IMR-90 (cell line): ENCODE results near the gene GLP2R. TPM values are rescaled to one million over a fixed set of nuclear protein-coding genes. Genes with fewer than 3 reads are reported as not detected.

Source experiments
- ATAC-seq: fragments of 200-7000 bp; cut with Tn5 transposase; 2 replicates; pipeline ENCODE4 v1.9.1; 2020; ENCODE audit warnings: low read depth, mild to moderate bottlenecking, moderate library complexity
- BruUV-seq: library from RNA; stranded (reverse); fragments of 400-500 nt; replicated peaks from 2 replicates; lab custom pipeline; 2021; lab: Mats Ljungman, UMichigan
- CTCF ChIA-PET: fragments of 300-600 bp; formaldehyde crosslinking; extraction: SDS; loops from one replicate; lab custom pipeline; 2021; ENCODE audit warnings: antibody characterized with exemption; lab: Yijun Ruan, JAX
- POLR2A ChIA-PET: fragments of 300-600 bp; sonication (Branson Sonifier 250); formaldehyde crosslinking; loops from one replicate; lab custom pipeline; 2022; ENCODE audit warnings: antibody characterized with exemption; ENCODE audit not compliant: unreplicated experiment; lab: Charles Lee
- DNase-seq: peaks from one replicate; pipeline ENCODE4 v3.0.0; 2013
- H2AFZ ChIP-seq: replicated peaks from 2 replicates; pipeline ENCODE3; 2013; ENCODE audit warnings: low read length, mild to moderate bottlenecking; ENCODE audit not compliant: poor library complexity
- H2AK5ac ChIP-seq: 2 replicates; pipeline ENCODE4 v1.6.1; 2013; ENCODE audit warnings: low read depth, low read length, inconsistent platforms
- H2AK9ac ChIP-seq: replicated peaks from 2 replicates; pipeline ENCODE3; 2013; ENCODE audit warnings: mild to moderate bottlenecking, low read depth, low read length, moderate library complexity; ENCODE audit not compliant: poor library complexity
- H2BK120ac ChIP-seq: 2 replicates; pipeline ENCODE4 v1.6.1; 2013; ENCODE audit warnings: low read depth, low read length, inconsistent platforms
- H2BK15ac ChIP-seq: 3 replicates; pipeline ENCODE4 v1.6.1; 2013; ENCODE audit warnings: low read depth, low read length, inconsistent platforms
- H2BK20ac ChIP-seq: 2 replicates; pipeline ENCODE4 v1.6.1; 2013; ENCODE audit warnings: low read depth, mild to moderate bottlenecking, inconsistent platforms, low read length, moderate library complexity
- H2BK5ac ChIP-seq: 2 replicates; pipeline ENCODE4 v1.6.1; 2013; ENCODE audit warnings: mild to moderate bottlenecking, low read depth, low read length, inconsistent platforms; ENCODE audit not compliant: poor library complexity, severe bottlenecking
- H3K14ac ChIP-seq: replicated peaks from 2 replicates; pipeline ENCODE4 v1.6.1; 2013; ENCODE audit warnings: low read depth, low read length, inconsistent platforms
- H3K18ac ChIP-seq: 2 replicates; pipeline ENCODE4 v1.6.1; 2013; ENCODE audit warnings: low read depth, low read length, control low read depth
- H3K23ac ChIP-seq: 2 replicates; pipeline ENCODE4 v1.6.1; 2013; ENCODE audit warnings: low read depth, low read length, inconsistent platforms
- H3K27ac ChIP-seq: 2 replicates; pipeline ENCODE4 v1.5.1; 2013; ENCODE audit warnings: mild to moderate bottlenecking, control low read depth, low read length; ENCODE audit not compliant: insufficient read depth
- H3K27me3 ChIP-seq: 2 replicates; pipeline ENCODE4 v1.6.1; 2013; ENCODE audit warnings: low read length; ENCODE audit not compliant: control insufficient read depth, insufficient read depth
- H3K36me3 ChIP-seq: 2 replicates; pipeline ENCODE4 v1.6.1; 2013; ENCODE audit warnings: low read length, mixed read lengths; ENCODE audit not compliant: control insufficient read depth, insufficient read depth
- H3K4ac ChIP-seq: 2 replicates; pipeline ENCODE4 v1.6.1; 2013; ENCODE audit warnings: low read depth, low read length, inconsistent platforms
- H3K4me1 ChIP-seq: 2 replicates; pipeline ENCODE4 v1.6.1; 2013; ENCODE audit warnings: low read length, mixed read lengths; ENCODE audit not compliant: control insufficient read depth, insufficient read depth
- H3K4me2 ChIP-seq: 2 replicates; pipeline ENCODE4 v1.6.1; 2013; ENCODE audit warnings: low read depth, mild to moderate bottlenecking, control low read depth, low read length, moderate library complexity
- H3K4me3 ChIP-seq: 2 replicates; pipeline ENCODE4 v1.5.1; 2013; ENCODE audit warnings: low read depth, mild to moderate bottlenecking, control low read depth, low read length, moderate library complexity; ENCODE audit not compliant: insufficient read depth
- H3K56ac ChIP-seq: 2 replicates; pipeline ENCODE4 v1.6.1; 2013; ENCODE audit warnings: low read length, inconsistent platforms; ENCODE audit not compliant: insufficient read depth; ENCODE audit errors: extremely low read depth
- H3K79me1 ChIP-seq, 2 experiments: 2 replicates each; pipeline ENCODE4 v1.6.1; 2013; ENCODE audit warnings: low read length in 2 of 2, inconsistent platforms in 1 of 2, low read depth in 1 of 2
- H3K9ac ChIP-seq: 2 replicates; pipeline ENCODE4 v1.6.1; 2013; ENCODE audit warnings: low read depth, low read length, control low read depth
- H3K9me1 ChIP-seq: 2 replicates; pipeline ENCODE4 v1.6.1; 2013; ENCODE audit warnings: low read length, inconsistent platforms; ENCODE audit not compliant: insufficient read depth
- H3K9me3 ChIP-seq: 2 replicates; pipeline ENCODE4 v1.6.1; 2013; ENCODE audit warnings: low read length; ENCODE audit not compliant: control insufficient read depth, insufficient read depth
- H4K20me1 ChIP-seq: 2 replicates; pipeline ENCODE4 v1.6.1; 2013; ENCODE audit warnings: low read length, inconsistent platforms; ENCODE audit not compliant: insufficient read depth
- H4K5ac ChIP-seq: 2 replicates; pipeline ENCODE4 v1.6.1; 2013; ENCODE audit warnings: mild to moderate bottlenecking, low read depth, low read length, control low read depth
- H4K8ac ChIP-seq, 2 experiments: 2 replicates each; pipeline ENCODE4 v1.6.1; 2013; ENCODE audit warnings: low read depth in 2 of 2, low read length in 2 of 2, control low read depth in 1 of 2, inconsistent platforms in 1 of 2
- H4K91ac ChIP-seq: 2 replicates; pipeline ENCODE4 v1.6.1; 2013; ENCODE audit warnings: low read depth, low read length, inconsistent platforms; ENCODE audit not compliant: insufficient read depth
- MXI1 ChIP-seq: IDR thresholded peaks from 2 replicates; pipeline ENCODE4 v1.6.1; 2012; ENCODE audit warnings: low read depth, mild to moderate bottlenecking, low read length, moderate library complexity, borderline replicate concordance
- POLR2A ChIP-seq: IDR thresholded peaks from 2 replicates; pipeline ENCODE4 v1.6.1; 2012; ENCODE audit warnings: mild to moderate bottlenecking, low read depth, low read length
- WGBS, 2 experiments: methylation state at CpG; one replicate each; pipeline versions ENCODE4 v1.1.5 to v1.1.7; 2013; ENCODE audit warnings: missing lambda C conversion rate in 2 of 2; ENCODE audit not compliant: insufficient read length in 1 of 2; ENCODE audit errors: extremely low coverage in 2 of 2; 5-methylcytosine and 5-hydroxymethylcytosine counted together
- dilution Hi-C: fragments of 300-500 bp; cut with HindIII; formaldehyde crosslinking; loops from one replicate; pipeline ENCODE4 v1.14.3; 2018; ENCODE audit warnings: low sequenced_read_pairs; ENCODE audit not compliant: unreplicated experiment
- in situ Hi-C: fragments of 300-500 bp; cut with MboI; formaldehyde crosslinking; loops from 3 replicates; pipeline ENCODE4 v1.14.3; 2019; ENCODE audit warnings: low sequenced_read_pairs, inconsistent platforms, mixed read lengths
- intact Hi-C: fragments of 100-400 bp; cut with micrococcal nuclease; formaldehyde crosslinking; loops from 2 replicates; pipeline ENCODE4 v1.10.0; 2022
- polyA plus RNA-seq, 3 experiments: library from polyadenylated mRNA; depleted of rRNA; stranded (reverse); fragments of >200 nt; gene quantifications; 2 replicates each; pipeline ENCODE4 v1.2.3, GENCODE V29; 2012; ENCODE audit warnings: low replicate concordance in 1 of 3
- total RNA-seq: library from RNA; depleted of rRNA; stranded (reverse); fragments of >200 nt; gene quantifications from 2 replicates; pipeline ENCODE4 v1.2.3, GENCODE V29; 2012
- TF ChIP-seq, protein P1 (sequence below): fragments of 150-350 bp; IDR thresholded peaks from 2 replicates; pipeline ENCODE4 v1.6.1; 2016; ENCODE audit warnings: low read depth, mild to moderate bottlenecking, low read length, moderate library complexity, borderline replicate concordance

GLP2R gene
- total and polyA plus RNA-seq, 2 of the 4 experiments (the other 2 are of a cell fraction): 0.07 TPM; not detected in 1

DNA sequence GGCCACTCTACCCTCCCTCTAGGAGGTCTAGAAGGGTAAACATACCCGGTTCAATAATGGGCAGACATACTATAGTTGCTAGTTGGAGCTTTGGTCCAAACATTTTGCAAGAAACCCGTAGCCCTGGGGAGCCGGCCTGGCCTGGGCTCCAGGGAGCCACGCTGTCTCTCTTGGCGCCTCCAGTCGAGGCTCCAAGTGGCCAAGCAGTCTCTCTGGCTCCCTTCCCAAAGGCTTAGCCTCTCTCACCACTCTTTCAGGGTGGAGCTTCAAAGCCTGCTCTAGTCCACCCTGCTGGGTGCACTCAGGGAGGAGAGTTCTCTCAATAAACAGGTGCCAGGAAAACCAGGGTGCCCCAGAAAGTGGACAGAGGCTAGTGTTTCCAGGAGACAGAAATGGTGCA is 47.1 kb downstream of the GLP2R start:
- CTCF ChIA-PET: interaction anchor here (0.6 kb wide), 1 partner anchor 1940 kb away, joined by 3 read pairs; no protein-coding TSS in a partner anchor
- WGBS, 2 experiments: 40% methylated on average over 5 of the region's 6 CpGs; no CpG with 5 or more reads in 1 of the 2 experiments
- dilution Hi-C loops: no loop called here

More for the DNA sequence above, 47.1 kb downstream of the GLP2R start:
- no peak overlapping the region for H4K5ac ChIP-seq
- in situ Hi-C loops: no loop called here
- no peak overlapping the region for H2AK9ac ChIP-seq
- H3K9me1 ChIP-seq: no peaks in the 10 kb centered on the region
- POLR2A ChIA-PET: no interaction called here
- intact Hi-C loops: no loop called here
- BruUV-seq: no TSS peak
- no peak overlapping the region for H4K8ac ChIP-seq
- H3K23ac ChIP-seq: no peak overlapping the region
- no peak overlapping the region for H3K4me2 ChIP-seq
- H4K20me1 ChIP-seq: no peaks in the 10 kb centered on the region
- no peaks in the 10 kb centered on the region for H3K4me1 ChIP-seq
- H3K27me3 ChIP-seq: no peaks in the 10 kb centered on the region
- H4K91ac ChIP-seq: no peak overlapping the region
- no peaks in the 10 kb centered on the region for H3K36me3 ChIP-seq
- ATAC-seq (no peak), DNase-seq (no peak)
- no peak overlapping the region for H2BK120ac ChIP-seq
- H3K4me3 ChIP-seq: no peak overlapping the region
- H3K79me1 ChIP-seq: no peaks in the 10 kb centered on the region
- TF ChIP-seq, protein P1, sequence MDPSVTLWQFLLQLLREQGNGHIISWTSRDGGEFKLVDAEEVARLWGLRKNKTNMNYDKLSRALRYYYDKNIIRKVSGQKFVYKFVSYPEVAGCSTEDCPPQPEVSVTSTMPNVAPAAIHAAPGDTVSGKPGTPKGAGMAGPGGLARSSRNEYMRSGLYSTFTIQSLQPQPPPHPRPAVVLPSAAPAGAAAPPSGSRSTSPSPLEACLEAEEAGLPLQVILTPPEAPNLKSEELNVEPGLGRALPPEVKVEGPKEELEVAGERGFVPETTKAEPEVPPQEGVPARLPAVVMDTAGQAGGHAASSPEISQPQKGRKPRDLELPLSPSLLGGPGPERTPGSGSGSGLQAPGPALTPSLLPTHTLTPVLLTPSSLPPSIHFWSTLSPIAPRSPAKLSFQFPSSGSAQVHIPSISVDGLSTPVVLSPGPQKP: no peak
- TF ChIP-seq POLR2A (no peak), MXI1 (no peak)
- H3K4ac ChIP-seq: no peak overlapping the region
- H2AK5ac ChIP-seq: no peak overlapping the region
- H2BK5ac ChIP-seq: no peak overlapping the region
- no peak overlapping the region for H3K14ac ChIP-seq
- no peak overlapping the region for H3K9ac ChIP-seq
- H3K9me3 ChIP-seq: no peaks in the 10 kb centered on the region; the same call in none of the 2 replicates
- H3K27ac ChIP-seq: no peak overlapping the region
- no peak overlapping the region for H2BK15ac ChIP-seq
- no peak overlapping the region for H2BK20ac ChIP-seq
- no peak overlapping the region for H3K56ac ChIP-seq
- H3K18ac ChIP-seq: no peak overlapping the region
- H2AFZ ChIP-seq: no peak overlapping the region
